Measurements from ENCODE around the gene SLC9A3.

SLC9A3 gene

GRCh38 chr5:427415-428087 is 96.7 kb downstream of the SLC9A3 start:
- DNase-seq = no peak

GRCh38 chr5:426392-426976 is 97.8 kb downstream of the SLC9A3 start:
- no peak for DNase-seq

GRCh38 chr5:425714-426113 is 98.5 kb downstream of the SLC9A3 start:
- no peak for DNase-seq

GRCh38 chr5:424301-425110 is 99.7 kb downstream of the SLC9A3 start:
- DNase-seq = no peak

GRCh38 chr5:423626-424261 is 100.5 kb downstream of the SLC9A3 start:
- DNase-seq = no peak

- no peak for DNase-seq
These were observed 101.0 kb downstream of the SLC9A3 start for GRCh38 chr5:423233-423565.

GRCh38 chr5:422323-423232 is 101.7 kb downstream of the SLC9A3 start:
- DNase-seq = no peak

- no peak for DNase-seq
These were observed 102.3 kb downstream of the SLC9A3 start for GRCh38 chr5:421901-422300.

- no peak for DNase-seq
These were observed 102.9 kb downstream of the SLC9A3 start for GRCh38 chr5:421287-421880.

- no peak for DNase-seq
These were observed 103.5 kb downstream of the SLC9A3 start for GRCh38 chr5:420632-421286.
